ENCODE measurements around the gene ATAD3B.

- TF ChIP-seq CTCF (IDR thresholded peaks at IDR 0.05) (no peak), POLR2A (IDR thresholded peaks at IDR 0.05) (no peak)
Measured at GRCh38 chr1:1491601-1492000, 20.0 kb downstream of the ATAD3B start.
